GM12875 (cell line): ENCODE results near the gene KRTAP13-1.

ENCODE experiments used
- H3K4me3 ChIP-seq: one replicate; pipeline ENCODE4 v1.5.1; 2011; ENCODE audit warnings: low read depth, low read length, control low read depth
- TF ChIP-seq, protein P1 (sequence below): IDR thresholded peaks from 2 replicates; pipeline ENCODE4 v1.5.1; 2011; ENCODE audit warnings: low read depth, mild to moderate bottlenecking, control low read depth, inconsistent platforms, low read length, moderate library complexity, borderline replicate concordance; ENCODE audit not compliant: insufficient read depth

The KRTAP13-1 gene

GRCh38 chr21:30382201-30382600 lies 13.6 kb upstream of the KRTAP13-1 start:
- H3K4me3 ChIP-seq, result no peak overlapping the region
- TF ChIP-seq, protein P1, sequence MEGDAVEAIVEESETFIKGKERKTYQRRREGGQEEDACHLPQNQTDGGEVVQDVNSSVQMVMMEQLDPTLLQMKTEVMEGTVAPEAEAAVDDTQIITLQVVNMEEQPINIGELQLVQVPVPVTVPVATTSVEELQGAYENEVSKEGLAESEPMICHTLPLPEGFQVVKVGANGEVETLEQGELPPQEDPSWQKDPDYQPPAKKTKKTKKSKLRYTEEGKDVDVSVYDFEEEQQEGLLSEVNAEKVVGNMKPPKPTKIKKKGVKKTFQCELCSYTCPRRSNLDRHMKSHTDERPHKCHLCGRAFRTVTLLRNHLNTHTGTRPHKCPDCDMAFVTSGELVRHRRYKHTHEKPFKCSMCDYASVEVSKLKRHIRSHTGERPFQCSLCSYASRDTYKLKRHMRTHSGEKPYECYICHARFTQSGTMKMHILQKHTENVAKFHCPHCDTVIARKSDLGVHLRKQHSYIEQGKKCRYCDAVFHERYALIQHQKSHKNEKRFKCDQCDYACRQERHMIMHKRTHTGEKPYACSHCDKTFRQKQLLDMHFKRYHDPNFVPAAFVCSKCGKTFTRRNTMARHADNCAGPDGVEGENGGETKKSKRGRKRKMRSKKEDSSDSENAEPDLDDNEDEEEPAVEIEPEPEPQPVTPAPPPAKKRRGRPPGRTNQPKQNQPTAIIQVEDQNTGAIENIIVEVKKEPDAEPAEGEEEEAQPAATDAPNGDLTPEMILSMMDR, result no peak

DNA sequence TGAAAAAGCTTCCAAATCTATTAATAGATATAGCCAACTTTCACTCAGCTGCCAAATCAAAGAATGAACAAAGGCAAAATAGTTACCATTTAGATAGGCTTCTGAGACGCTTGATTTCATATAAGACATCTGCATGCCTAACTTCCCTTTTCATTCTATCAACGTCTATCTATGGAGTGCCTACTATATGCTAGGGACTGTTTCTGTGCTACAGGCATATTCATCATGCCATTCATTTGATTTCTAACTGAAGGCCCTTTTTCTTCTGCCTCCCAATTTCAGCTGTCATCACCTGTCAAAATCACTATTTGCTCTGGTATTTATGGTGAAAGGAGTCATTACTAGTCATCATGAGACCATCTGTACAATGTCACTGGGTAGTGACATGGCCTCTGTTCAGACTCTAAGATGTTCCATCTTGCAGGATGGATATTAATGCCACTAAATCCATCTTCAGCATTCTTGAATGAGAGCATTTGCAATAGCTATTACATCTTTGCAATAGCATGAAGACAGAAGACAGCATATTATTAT lies 4.3 kb upstream of the KRTAP13-1 start:
- no peak overlapping the region for H3K4me3 ChIP-seq
- TF ChIP-seq, protein P1, result no peak

DNA sequence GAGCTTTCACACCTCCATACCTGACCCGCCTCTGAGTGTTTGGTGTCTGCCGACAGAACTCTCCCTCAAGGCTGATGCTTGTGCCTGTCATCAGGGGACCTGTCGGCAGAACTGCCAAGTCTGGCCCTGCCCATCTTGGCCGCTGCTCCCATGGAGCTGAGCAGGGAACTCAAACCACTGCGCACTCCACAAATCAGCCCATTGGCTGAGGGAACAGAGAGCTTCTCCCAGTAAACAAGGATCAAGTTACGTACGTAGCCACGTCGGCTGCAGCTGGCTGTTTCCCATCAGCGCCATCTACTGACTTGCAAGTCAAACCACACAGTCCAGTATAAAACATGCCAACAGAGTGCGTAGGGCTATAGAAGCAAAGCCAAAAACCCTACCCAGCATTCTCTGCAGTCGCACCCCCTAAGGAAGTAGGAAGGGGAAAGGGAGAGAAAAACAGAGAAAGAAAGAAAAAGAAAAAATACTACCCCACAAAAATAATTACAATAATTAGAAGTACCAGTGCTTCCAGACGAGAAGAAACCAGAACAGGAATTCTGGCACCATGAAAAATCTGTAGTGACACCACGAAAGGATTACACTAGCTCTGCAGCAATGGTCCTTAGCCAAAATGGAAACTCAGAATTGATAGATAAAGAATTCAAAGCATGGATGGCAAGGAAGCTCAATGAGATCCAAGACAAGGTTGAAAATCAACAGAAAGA lies 13.1 kb downstream of the KRTAP13-1 start:
- no peak overlapping the region for H3K4me3 ChIP-seq
- TF ChIP-seq, protein P1, result 0 out of 2 replicates have a peak, but pooled peaks have one; percentile 6

- TF ChIP-seq, protein P1, result no peak
- no peak overlapping the region for H3K4me3 ChIP-seq
Observed at GRCh38 chr21:30415993-30416392, 20.2 kb downstream of the KRTAP13-1 start.

DNA sequence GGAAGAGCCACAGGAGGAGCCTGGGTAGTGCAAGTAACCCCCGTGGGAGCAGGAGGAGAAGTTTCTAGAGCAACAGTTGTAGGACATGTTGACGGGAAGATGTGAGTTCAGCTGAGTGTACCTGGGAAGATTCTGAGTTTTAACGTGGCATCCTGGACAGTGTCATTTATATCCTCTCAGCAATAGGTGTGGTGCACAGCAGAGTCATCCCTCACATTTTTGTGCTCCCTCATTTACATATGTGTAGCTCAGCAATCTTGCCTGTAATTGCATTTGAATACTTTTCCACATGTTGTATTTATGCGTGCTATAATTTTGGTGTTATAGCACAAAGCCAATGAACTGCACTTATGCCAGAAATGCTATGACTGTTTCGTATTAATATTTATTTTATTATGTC lies 30.0 kb downstream of the KRTAP13-1 start, which contains the start of gene KRTAP13-3:
KRTAP13-3 (minus strand) TSS at position 101 of the 400 bp plus-strand sequence; CDS start at position 87, 14 bp downstream.
- TF ChIP-seq, protein P1, result no peak
- H3K4me3 ChIP-seq, result no peak within 1 kb of the TSS

DNA sequence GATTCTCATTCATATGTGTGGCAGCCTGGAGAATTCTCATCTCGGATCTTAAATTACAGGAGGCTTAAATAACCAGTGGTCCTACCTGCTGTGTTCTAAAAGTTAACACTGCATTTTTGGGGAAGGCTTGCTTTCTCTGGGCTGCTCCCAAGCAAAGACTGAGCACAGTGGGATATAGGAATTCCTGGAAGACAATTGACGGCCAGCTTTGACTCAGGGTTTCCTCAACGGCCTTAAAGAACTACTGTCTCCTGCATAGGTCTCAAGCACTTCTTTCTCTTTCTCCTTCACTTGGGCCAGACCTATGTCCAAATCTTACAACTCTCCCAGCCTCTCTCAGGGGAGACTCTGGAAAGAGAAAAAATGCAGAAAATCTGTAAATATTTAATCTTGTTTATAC lies 30.9 kb downstream of the KRTAP13-1 start:
- TF ChIP-seq, protein P1, result no peak
- no peak overlapping the region for H3K4me3 ChIP-seq

- no peak within 1 kb of the TSS for H3K4me3 ChIP-seq
- TF ChIP-seq, protein P1, result no peak
Observed at GRCh38 chr21:30430170-30430655, 34.4 kb downstream of the KRTAP13-1 start, which contains the start of gene KRTAP13-4. KRTAP13-4 (plus strand) TSS chr21:30430220; CDS start chr21:30430276, 56 bp downstream.
